GM21619 (cell line): ENCODE data around the gene CDH23.

ENCODE experiments used
- ATAC-seq: cut with Tn5 transposase; IDR thresholded peaks from one replicate; pipeline ENCODE4 v1.9.1; 2021; ENCODE audit not compliant: unreplicated experiment

Gene CDH23

GRCh38 chr10:71761541-71762113, 364.9 kb downstream of the CDH23 start:
- ATAC-seq: no peak

- ATAC-seq: no peak
Observed at GRCh38 chr10:71762324-71762723, 365.6 kb downstream of the CDH23 start.

GRCh38 chr10:71763352-71764127, 366.8 kb downstream of the CDH23 start:
- no peak for ATAC-seq

GRCh38 chr10:71765176-71765904, 368.6 kb downstream of the CDH23 start:
- no peak for ATAC-seq

- no peak for ATAC-seq
Observed at GRCh38 chr10:71765906-71766716, 369.4 kb downstream of the CDH23 start.

- ATAC-seq: no peak
Observed at GRCh38 chr10:71766717-71767419, 370.1 kb downstream of the CDH23 start.

GRCh38 chr10:71767420-71768035, 370.8 kb downstream of the CDH23 start:
- no peak for ATAC-seq

GRCh38 chr10:71769279-71769823, 372.6 kb downstream of the CDH23 start:
- ATAC-seq: peak; percentile 24

GRCh38 chr10:71770255-71770654, 373.5 kb downstream of the CDH23 start:
- ATAC-seq: no peak

- ATAC-seq: no peak
Observed at GRCh38 chr10:71770789-71771188, 374.1 kb downstream of the CDH23 start.

GRCh38 chr10:71771204-71771603, 374.5 kb downstream of the CDH23 start:
- no peak for ATAC-seq

- ATAC-seq: no peak
Observed at GRCh38 chr10:71771821-71772617, 375.3 kb downstream of the CDH23 start.

- ATAC-seq: no peak
Observed at GRCh38 chr10:71772832-71773220, 376.1 kb downstream of the CDH23 start.

- ATAC-seq: peak; percentile 39
Observed at GRCh38 chr10:71773221-71773971, 376.7 kb downstream of the CDH23 start, which contains the start of gene VSIR. TSS of gene VSIR (minus strand) at chr10:71773520. CDS start at chr10:71773439, 81 bp downstream.

- no peak for ATAC-seq
Observed at GRCh38 chr10:71774916-71775702, 378.4 kb downstream of the CDH23 start.

- ATAC-seq: no peak
Observed at GRCh38 chr10:71776481-71776925, 379.8 kb downstream of the CDH23 start.

- no peak for ATAC-seq
Observed at GRCh38 chr10:71777213-71777985, 380.7 kb downstream of the CDH23 start.
